GM21737 (cell line): ENCODE measurements around the gene WIPI1.

Source experiments
- ATAC-seq: cut with Tn5 transposase; IDR thresholded peaks from one replicate; pipeline ENCODE4 v1.9.1; 2021; ENCODE audit warnings: mild to moderate bottlenecking, moderate library complexity; ENCODE audit not compliant: unreplicated experiment

WIPI1 gene

GRCh38 chr17:68440526-68440925 lies 16.8 kb downstream of the WIPI1 start:
- no peak for ATAC-seq

GRCh38 chr17:68439656-68440290 lies 17.5 kb downstream of the WIPI1 start:
- no peak for ATAC-seq

GRCh38 chr17:68437979-68438822 lies 19.1 kb downstream of the WIPI1 start:
- ATAC-seq, result peak; percentile 82

DNA sequence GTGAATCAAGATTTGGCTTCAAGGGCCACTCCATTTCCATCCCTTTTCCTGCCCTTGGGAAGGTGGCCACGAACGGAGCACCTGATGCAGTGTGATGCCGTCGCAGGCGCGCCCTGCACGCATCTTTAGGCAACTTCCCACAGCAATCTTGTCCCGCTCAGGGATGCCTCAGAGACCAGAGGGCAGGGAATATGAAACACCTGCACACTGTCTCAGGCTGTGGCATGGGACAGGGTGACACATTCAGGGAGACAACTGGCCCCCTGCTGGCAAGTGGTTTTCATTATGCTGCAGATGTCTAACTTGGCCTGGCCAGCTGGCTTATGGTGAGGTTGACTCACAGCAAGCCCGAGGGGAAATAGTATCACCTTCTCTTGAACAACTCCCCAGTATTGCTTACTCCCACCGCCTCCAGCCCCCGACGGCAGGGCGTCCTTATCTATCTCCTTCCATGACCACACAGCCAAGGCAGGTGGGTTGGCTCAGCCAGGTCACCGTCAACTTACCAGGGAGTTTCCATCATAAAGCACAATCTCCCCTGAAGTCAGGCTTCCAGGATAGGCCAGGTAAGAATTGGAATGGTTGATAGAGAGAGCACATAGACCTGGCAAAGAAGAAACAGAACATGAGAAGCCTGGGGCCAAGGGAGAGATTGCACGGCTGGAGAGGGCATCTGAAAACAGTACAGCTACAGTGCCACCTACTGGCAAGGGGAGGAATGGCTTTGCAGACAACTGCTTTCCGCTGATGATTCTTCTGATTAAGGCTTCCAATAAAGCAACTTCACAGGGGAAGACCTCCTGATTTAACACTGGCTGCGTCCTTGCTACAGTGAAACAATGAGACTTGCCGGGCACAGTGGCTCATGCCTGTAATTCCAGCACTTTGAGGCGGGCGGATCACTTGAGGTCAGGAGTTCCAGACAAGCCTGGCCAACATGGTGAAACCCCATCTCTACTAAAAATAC lies 21.1 kb downstream of the WIPI1 start:
- peak; percentile 36 for ATAC-seq

GRCh38 chr17:68435361-68435760 lies 21.9 kb downstream of the WIPI1 start:
- ATAC-seq, result no peak

GRCh38 chr17:68433911-68434508 lies 23.3 kb downstream of the WIPI1 start:
- no peak for ATAC-seq

DNA sequence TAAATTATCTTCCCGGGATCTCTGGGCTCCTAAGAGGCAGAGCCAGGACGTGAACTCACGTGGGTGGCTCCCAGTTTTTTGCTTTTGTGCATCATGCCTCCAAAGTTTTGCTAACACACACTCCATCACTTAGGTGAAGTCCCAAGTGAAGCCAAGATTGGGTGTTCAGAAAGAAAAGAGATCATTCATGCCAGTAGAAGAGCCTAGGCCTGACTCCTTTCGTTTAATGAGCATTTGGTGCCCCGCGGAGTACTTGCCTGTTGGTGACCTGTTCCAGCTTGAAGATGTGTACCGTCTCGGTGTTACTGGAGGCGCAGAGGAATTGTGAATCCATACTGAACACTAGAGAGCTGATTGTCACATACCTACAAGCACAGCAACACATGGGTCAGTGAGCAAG lies 24.1 kb downstream of the WIPI1 start:
- no peak for ATAC-seq

DNA sequence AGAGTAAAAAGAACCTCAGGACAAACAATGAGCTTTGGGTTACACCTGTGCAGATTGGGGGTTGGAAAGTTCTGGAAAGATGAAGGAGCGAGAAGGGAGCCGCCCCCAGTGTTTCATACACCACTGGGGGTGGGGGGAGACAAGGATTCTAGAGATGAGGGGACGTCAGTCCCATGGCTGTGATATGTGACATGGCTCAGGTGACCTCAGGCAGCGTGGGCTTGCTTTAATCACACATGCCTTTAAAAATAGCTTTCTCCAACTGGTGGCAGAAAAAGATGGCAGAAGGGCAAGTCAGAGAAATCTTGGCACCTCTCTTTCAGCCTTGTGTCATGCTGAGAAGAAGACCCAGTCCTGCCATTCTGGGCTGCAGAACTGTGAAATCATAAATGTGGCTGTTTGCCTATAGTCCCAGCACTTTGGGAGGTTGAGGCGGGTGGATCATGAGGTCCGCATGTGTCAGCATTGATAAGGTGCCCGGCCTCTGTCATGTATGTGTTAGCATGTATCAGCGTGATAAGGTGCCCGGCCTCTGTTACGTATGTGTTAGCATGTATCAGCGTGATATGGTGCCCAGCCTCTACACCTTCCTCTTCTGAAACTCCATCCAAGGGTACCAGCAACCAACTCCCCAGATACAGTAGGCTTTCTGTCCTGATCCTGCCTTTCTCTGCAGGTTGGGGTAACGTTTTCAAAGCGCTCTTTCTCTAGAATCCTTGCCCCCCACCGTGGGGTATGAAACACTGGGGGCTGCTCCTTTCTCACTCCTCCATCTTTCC lies 25.0 kb downstream of the WIPI1 start:
- ATAC-seq, result no peak

- ATAC-seq, result no peak
Measured at GRCh38 chr17:68431661-68432071, 25.6 kb downstream of the WIPI1 start.

GRCh38 chr17:68431045-68431608 lies 26.2 kb downstream of the WIPI1 start:
- ATAC-seq, result no peak

- ATAC-seq, result no peak
Measured at GRCh38 chr17:68429881-68430280, 27.4 kb downstream of the WIPI1 start.

GRCh38 chr17:68428498-68429172 lies 28.7 kb downstream of the WIPI1 start:
- ATAC-seq, result no peak

- ATAC-seq, result no peak
Measured at GRCh38 chr17:68427575-68427974, 29.7 kb downstream of the WIPI1 start.

GRCh38 chr17:68425979-68426378 lies 31.3 kb downstream of the WIPI1 start:
- ATAC-seq, result no peak

DNA sequence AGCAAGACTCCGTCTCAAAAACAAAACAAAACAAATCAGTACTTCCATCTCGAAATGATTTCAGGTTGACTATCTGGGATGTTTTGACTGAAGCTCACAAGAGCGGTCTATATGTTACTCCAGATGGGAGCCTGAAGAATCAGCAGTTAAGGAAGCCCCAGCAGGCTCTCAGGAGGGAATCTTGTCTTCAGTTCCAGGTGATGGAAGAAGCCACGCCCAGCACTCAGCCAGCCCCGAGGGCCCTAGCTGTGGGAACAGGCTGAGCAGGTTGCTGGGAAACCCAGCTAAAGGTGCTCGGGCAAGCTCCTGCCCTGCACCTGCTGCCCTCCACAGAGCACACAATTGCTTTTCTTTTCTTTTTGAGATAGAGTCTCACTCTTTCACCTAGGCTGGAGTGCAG lies 32.4 kb downstream of the WIPI1 start:
- no peak for ATAC-seq

DNA sequence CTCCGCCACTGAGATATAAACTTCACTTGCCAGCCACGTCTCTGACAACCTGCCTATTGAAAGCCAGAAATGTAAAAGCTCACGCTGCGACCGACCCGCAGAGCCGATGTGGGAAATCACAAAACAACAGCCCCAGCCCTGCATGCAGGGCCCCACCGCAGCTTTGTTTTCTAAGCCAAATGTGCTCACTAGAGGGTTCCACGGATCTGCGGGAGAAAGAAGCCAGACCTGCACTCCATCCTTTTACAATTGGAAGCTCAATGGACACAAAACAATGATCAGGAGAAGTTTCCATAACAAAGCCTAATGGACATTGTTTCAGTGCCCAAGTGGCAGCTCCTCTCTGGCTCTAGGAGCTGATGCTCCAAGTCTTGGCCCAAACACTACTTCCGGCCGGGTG lies 33.1 kb downstream of the WIPI1 start:
- no peak for ATAC-seq

- no peak for ATAC-seq
Measured at GRCh38 chr17:68423251-68423650, 34.0 kb downstream of the WIPI1 start.

- ATAC-seq, result no peak
Measured at GRCh38 chr17:68422821-68423220, 34.5 kb downstream of the WIPI1 start.

DNA sequence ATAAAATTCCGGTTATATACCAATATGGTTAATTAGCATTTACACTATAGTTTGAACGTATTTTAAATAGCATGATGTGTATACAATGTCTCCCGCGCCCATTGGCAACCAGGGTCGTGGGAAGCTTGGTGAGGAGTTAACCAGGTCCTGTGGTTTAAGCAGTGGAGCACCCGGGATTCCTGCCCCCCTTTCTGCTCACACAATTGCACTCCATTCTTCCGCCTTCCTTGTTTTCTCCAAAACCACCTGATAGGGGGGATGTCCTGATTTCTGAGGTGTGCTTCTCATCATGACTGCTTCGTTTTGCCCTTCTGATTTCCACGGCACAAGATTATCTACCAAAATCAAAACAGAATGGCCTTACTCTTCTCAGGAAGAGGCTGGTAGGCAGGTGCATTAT lies 35.8 kb downstream of the WIPI1 start:
- ATAC-seq, result no peak
